Psoas muscle (tissue), 8 donors: ENCODE measurements around the gene PLB1. TPM values are rescaled to one million over a fixed set of nuclear protein-coding genes. Genes with fewer than 3 reads are reported as not detected.

ENCODE experiments used
- ATAC-seq, 4 donors: fragments of 200-7000 bp; cut with Tn5 transposase; one replicate each; pipeline ENCODE4 v1.9.1; 2020; ENCODE audit warnings: moderate library complexity in 3 of 4, mild to moderate bottlenecking in 2 of 4
- DNase-seq, 2 donors: peaks; one replicate each; pipeline ENCODE4 v3.0.0-alpha.2; 2020
- H3K27ac ChIP-seq: fragments of 200-600 bp; one replicate; pipeline ENCODE4 v1.8.0; 2022
- H3K27me3 ChIP-seq, 3 donors: fragments of 200-600 bp in 1 of 3; one replicate each; pipeline versions ENCODE4 v1.6.1 to v1.8.0; 2013 to 2022; ENCODE audit warnings: low read length in 2 of 3, mild to moderate bottlenecking in 2 of 3, moderate library complexity in 1 of 3; ENCODE audit not compliant: insufficient read depth in 3 of 3
- H3K36me3 ChIP-seq, 2 donors: fragments of 200-600 bp in 1 of 2; one replicate each; pipeline versions ENCODE4 v1.6.1 to v1.8.0; 2013 to 2022; ENCODE audit warnings: low read depth in 1 of 2, mild to moderate bottlenecking in 1 of 2, moderate library complexity in 1 of 2; ENCODE audit not compliant: insufficient read depth in 1 of 2
- H3K4me1 ChIP-seq: fragments of 200-600 bp; one replicate; pipeline ENCODE4 v1.8.0; 2022
- H3K4me3 ChIP-seq: fragments of 200-600 bp; one replicate; pipeline ENCODE4 v1.8.0; 2022; ENCODE audit warnings: mild to moderate bottlenecking
- H3K9me3 ChIP-seq: fragments of 200-600 bp; one replicate; pipeline ENCODE4 v1.8.0; 2022
- WGBS, 3 donors: extraction: QIAGEN DNeasy Blood & Tissue Kit; methylation state at CpG; one replicate each; pipeline versions ENCODE4 v1.1.6 to v1.1.7; 2013; 5-methylcytosine and 5-hydroxymethylcytosine counted together
- intact Hi-C, 2 donors: fragments of 100-400 bp; cut with DNase I; formaldehyde crosslinking; loops; one replicate each; pipeline versions ENCODE4 v1.11.0 to v1.14.2; 2022
- polyA plus RNA-seq, 3 donors: library from polyadenylated mRNA; stranded (reverse); fragments of 200-250 nt; gene quantifications; one replicate each; pipeline ENCODE4 v1.2.3, GENCODE V29; 2013
- total RNA-seq, 4 donors: library from RNA; stranded (reverse); fragmentation: NEBNext Ultra II Directional in 2 of 4; extraction: Animal tissue kit (Norgen Biotek cat#: 25700) in 2 of 4; gene quantifications; one replicate each; pipeline versions ENCODE4 v1.2.1 to v1.2.4, GENCODE V29; 2021 to 2023
- TF ChIP-seq, protein P1 (sequence below): fragments of 200-600 bp; IDR thresholded peaks from one replicate; pipeline ENCODE4 v1.8.0; 2022; ENCODE audit warnings: antibody characterized with exemption
- donor health status: healthy with polysubstance abuse.
- donor health status: DM: no; HTN: no; CAD: no; lungs with moderate emphysema.
- donor health status: Bipolar disorder and iron deficiency.
- donor health status: healthy.
- donor health status: DM: yes; HTN: yes; CAD: no.
- donor health status: DM: no; HTN: no; CAD: no.
- donor health status: DM: no; HTN: no; CAD: no.
- donor health status: DM: yes; HTN: yes; CAD: no.

The PLB1 gene
- total and polyA plus RNA-seq, 7 donors = 0.63 to 4.9 (median 1.7) TPM

DNA sequence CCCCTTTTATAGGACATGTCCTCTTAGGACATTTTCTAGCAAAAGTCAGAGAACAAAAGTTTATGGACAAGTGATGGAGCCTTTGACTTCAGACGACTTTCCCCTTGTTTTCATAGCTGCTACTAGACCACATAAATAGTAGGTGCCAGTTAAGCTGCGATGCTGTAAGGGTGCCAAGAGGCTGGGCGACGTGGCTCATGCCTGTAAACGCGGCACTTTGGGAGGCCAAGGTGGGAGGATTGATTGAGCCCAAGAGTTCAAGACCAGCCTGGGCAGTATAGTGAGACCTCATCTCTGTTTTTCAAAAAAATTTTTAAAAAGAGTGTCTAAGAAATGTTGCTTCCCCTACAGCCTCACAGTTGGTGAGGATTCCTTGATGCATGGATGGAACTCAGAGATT lies 2.2 kb upstream of the PLB1 start:
- H3K27me3 ChIP-seq = no peaks in the 10 kb centered on the region
- no peak overlapping the region for H3K27ac ChIP-seq
- no peak for ATAC-seq
- TF ChIP-seq, protein P1, sequence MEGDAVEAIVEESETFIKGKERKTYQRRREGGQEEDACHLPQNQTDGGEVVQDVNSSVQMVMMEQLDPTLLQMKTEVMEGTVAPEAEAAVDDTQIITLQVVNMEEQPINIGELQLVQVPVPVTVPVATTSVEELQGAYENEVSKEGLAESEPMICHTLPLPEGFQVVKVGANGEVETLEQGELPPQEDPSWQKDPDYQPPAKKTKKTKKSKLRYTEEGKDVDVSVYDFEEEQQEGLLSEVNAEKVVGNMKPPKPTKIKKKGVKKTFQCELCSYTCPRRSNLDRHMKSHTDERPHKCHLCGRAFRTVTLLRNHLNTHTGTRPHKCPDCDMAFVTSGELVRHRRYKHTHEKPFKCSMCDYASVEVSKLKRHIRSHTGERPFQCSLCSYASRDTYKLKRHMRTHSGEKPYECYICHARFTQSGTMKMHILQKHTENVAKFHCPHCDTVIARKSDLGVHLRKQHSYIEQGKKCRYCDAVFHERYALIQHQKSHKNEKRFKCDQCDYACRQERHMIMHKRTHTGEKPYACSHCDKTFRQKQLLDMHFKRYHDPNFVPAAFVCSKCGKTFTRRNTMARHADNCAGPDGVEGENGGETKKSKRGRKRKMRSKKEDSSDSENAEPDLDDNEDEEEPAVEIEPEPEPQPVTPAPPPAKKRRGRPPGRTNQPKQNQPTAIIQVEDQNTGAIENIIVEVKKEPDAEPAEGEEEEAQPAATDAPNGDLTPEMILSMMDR = no peak
- H3K9me3 ChIP-seq = no peaks in the 10 kb centered on the region
- WGBS, 3 donors = 85 to 95% (median 86%) methylated on average over 6 of the region's 6 CpGs
- no peaks in the 10 kb centered on the region for H3K4me1 ChIP-seq
- H3K4me3 ChIP-seq = no peak overlapping the region
- no peaks in the 10 kb centered on the region for H3K36me3 ChIP-seq
- no peak for DNase-seq
- intact Hi-C loops = no loop called here

DNA sequence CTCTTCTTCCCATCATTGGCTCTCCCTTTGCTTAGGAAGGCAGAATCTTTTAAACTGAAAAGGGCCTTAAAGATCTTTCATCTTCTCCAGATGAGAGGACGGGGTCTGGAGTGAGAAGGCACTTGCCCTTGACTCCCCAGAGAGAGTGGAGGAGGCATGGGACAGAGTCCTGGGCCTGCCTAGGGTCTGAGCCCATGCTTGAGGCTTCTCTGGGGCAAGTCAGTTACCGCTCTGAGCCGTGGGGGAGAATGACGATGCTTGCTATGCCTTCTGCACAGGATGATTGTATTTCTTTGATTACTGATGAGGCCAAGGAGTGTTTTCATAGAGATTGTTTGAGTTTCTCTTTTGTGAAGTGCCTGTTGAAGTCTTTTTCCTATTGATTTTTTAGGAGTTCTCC lies 921 bp downstream of the PLB1 start:
- intact Hi-C loops = no loop called here
- Histone ChIP-seq H3K9me3 (no peaks in the 10 kb centered on the region), H3K27ac (no peak overlapping the region), H3K4me3 (no peak overlapping the region), H3K4me1 (no peaks in the 10 kb centered on the region), H3K36me3 (no peaks in the 10 kb centered on the region), H3K27me3 (no peaks in the 10 kb centered on the region)
- TF ChIP-seq, protein P1 = no peak
- ATAC-seq = no peak
- WGBS, 3 donors = 54 to 68% (median 66%) methylated on average over 4 of the region's 4 CpGs
- no peak for DNase-seq

DNA sequence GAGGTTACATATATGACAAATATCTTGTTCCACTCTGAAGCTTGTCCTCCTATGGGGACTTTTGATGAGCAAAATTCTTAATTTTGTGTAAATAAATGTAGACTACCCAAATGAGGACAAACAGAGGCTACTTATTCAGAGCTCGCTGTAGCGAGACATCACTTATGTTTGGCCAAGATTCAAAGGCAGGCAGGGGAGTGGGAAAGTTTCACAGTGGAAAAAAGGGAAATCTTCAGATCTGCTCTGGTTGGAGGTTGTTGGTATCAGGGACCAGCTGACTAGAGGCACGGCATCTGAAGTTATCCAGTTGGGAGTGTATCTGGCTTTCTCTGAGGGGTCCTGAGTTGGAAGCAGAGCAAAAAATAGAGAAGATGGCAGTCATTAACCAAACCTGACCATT lies 1.3 kb downstream of the PLB1 start:
- DNase-seq (no peak), ATAC-seq (no peak)
- H3K27me3 ChIP-seq = no peaks in the 10 kb centered on the region
- intact Hi-C loops = no loop called here
- no peaks in the 10 kb centered on the region for H3K9me3 ChIP-seq
- TF ChIP-seq, protein P1 = no peak
- H3K4me3 ChIP-seq = no peak overlapping the region
- H3K36me3 ChIP-seq = no peaks in the 10 kb centered on the region
- 74 to 84% (median 81%) methylated on average over 3 of the region's 3 CpGs for WGBS, 3 donors
- H3K4me1 ChIP-seq = no peaks in the 10 kb centered on the region
- H3K27ac ChIP-seq = no peak overlapping the region

DNA sequence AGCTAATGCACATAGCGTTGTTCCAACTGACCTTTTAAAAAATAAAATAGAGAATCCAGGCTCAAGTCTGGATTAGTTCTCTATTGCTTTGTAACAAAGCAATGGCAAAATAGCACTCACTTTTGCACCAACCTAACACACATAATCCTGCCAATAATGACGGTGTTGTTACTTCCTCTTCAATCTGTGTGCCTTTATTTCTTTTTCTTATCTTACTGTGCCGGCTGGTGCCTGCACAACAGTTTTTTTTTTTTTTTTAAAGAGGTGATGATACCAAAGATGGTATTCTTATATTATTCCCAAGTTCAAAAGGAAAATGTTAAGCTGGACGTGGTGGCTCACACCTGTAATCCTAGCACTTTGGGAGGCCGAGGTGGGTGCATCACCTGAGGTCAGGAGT lies 3.4 kb downstream of the PLB1 start:
- TF ChIP-seq, protein P1 = no peak
- Histone ChIP-seq H3K9me3 (no peaks in the 10 kb centered on the region), H3K27me3 (no peaks in the 10 kb centered on the region)

DNA sequence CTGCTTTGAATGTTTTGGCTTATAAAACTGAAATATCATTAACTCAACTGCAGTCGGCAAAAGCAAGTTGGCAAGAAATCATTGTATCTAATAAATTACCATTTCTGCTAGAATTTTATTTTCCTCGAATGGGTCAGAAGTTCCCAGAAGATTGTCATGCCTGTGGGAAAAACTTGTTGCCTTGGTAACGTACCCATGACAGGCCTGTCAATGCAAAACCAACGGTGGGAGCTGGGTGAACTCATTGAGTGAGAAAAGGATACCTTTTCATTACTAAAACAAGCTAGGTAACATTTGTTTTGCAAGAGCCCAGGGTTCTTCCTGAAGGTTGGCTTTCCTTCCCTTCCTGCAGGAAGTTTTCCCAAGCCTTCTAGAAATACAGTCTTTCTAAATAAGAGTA lies 9.5 kb downstream of the PLB1 start:
- H3K4me1 ChIP-seq = peaks cover 3% of the 10 kb centered on the region
- H3K36me3 ChIP-seq = no peaks in the 10 kb centered on the region
- DNase-seq = no peak
- TF ChIP-seq, protein P1 = no peak
- no peak for ATAC-seq
- H3K4me3 ChIP-seq = no peak overlapping the region
- intact Hi-C loops = no loop called here
- H3K9me3 ChIP-seq = no peaks in the 10 kb centered on the region
- no peak overlapping the region for H3K27ac ChIP-seq
- 34 to 50% (median 34%) methylated on average over 4 of the region's 4 CpGs for WGBS, 3 donors
- H3K27me3 ChIP-seq = no peaks in the 10 kb centered on the region

More for the DNA sequence above, 3.4 kb downstream of the PLB1 start:
- Histone ChIP-seq H3K36me3 (no peaks in the 10 kb centered on the region), H3K4me1 (no peaks in the 10 kb centered on the region), H3K27ac (no peak overlapping the region), H3K4me3 (no peak overlapping the region)
- DNase-seq (no peak), ATAC-seq (no peak)
- intact Hi-C loops = no loop called here
- WGBS, 3 donors = 86 to 87% (median 87%) methylated on average over 5 of the region's 5 CpGs
